HL-60 (cell line): ENCODE results near the gene AKAP6.

Source experiments
- GABPA ChIP-seq: IDR thresholded peaks from 2 replicates; pipeline ENCODE4 v1.6.1; 2012; ENCODE audit warnings: low read depth
- POLR2AphosphoS5 ChIP-seq: IDR thresholded peaks from 2 replicates; pipeline ENCODE4 v1.6.1; 2012; ENCODE audit warnings: low read depth
- SPI1 ChIP-seq: IDR thresholded peaks from 2 replicates; pipeline ENCODE4 v1.6.1; 2012; ENCODE audit warnings: low read depth, mild to moderate bottlenecking, borderline replicate concordance
- TF ChIP-seq, protein P1 (sequence below): IDR thresholded peaks from one replicate; pipeline ENCODE4 v1.5.1; 2011; ENCODE audit warnings: low read length, control low read depth, inconsistent platforms; ENCODE audit not compliant: insufficient read depth
- TF ChIP-seq, protein P2 (sequence below): IDR thresholded peaks from 2 replicates; pipeline ENCODE4 v1.6.1; 2012; ENCODE audit warnings: low read depth; ENCODE audit not compliant: insufficient replicate concordance

DNA sequence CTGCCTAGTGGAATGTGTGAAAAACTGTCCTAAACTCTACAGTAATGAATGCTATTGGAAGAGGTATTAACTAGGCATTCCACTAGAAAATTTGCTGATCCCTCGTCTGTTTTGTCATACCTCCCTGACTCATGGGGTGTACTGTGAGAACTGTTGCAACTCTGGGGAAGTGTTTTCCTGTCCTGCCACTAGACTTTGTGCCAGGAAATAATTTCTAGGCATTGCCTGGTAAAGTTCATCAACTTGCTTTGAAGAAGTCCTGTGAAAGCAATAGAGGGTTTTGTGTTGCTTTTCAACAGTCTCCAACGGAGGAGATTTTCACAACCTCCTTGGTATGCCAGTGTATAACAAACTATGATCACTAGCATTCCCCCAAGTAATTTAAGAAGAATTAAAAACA lies 139.9 kb downstream of the AKAP6 start:
- TF ChIP-seq POLR2AphosphoS5 (no peak), GABPA (no peak), SPI1 (no peak)
- TF ChIP-seq, protein P1, sequence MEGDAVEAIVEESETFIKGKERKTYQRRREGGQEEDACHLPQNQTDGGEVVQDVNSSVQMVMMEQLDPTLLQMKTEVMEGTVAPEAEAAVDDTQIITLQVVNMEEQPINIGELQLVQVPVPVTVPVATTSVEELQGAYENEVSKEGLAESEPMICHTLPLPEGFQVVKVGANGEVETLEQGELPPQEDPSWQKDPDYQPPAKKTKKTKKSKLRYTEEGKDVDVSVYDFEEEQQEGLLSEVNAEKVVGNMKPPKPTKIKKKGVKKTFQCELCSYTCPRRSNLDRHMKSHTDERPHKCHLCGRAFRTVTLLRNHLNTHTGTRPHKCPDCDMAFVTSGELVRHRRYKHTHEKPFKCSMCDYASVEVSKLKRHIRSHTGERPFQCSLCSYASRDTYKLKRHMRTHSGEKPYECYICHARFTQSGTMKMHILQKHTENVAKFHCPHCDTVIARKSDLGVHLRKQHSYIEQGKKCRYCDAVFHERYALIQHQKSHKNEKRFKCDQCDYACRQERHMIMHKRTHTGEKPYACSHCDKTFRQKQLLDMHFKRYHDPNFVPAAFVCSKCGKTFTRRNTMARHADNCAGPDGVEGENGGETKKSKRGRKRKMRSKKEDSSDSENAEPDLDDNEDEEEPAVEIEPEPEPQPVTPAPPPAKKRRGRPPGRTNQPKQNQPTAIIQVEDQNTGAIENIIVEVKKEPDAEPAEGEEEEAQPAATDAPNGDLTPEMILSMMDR: no peak
- TF ChIP-seq, protein P2, sequence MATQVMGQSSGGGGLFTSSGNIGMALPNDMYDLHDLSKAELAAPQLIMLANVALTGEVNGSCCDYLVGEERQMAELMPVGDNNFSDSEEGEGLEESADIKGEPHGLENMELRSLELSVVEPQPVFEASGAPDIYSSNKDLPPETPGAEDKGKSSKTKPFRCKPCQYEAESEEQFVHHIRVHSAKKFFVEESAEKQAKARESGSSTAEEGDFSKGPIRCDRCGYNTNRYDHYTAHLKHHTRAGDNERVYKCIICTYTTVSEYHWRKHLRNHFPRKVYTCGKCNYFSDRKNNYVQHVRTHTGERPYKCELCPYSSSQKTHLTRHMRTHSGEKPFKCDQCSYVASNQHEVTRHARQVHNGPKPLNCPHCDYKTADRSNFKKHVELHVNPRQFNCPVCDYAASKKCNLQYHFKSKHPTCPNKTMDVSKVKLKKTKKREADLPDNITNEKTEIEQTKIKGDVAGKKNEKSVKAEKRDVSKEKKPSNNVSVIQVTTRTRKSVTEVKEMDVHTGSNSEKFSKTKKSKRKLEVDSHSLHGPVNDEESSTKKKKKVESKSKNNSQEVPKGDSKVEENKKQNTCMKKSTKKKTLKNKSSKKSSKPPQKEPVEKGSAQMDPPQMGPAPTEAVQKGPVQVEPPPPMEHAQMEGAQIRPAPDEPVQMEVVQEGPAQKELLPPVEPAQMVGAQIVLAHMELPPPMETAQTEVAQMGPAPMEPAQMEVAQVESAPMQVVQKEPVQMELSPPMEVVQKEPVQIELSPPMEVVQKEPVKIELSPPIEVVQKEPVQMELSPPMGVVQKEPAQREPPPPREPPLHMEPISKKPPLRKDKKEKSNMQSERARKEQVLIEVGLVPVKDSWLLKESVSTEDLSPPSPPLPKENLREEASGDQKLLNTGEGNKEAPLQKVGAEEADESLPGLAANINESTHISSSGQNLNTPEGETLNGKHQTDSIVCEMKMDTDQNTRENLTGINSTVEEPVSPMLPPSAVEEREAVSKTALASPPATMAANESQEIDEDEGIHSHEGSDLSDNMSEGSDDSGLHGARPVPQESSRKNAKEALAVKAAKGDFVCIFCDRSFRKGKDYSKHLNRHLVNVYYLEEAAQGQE: no peak
